HEK293T (cell line): ENCODE measurements around the gene MYO18B.

ENCODE experiments used
- ELF4 ChIP-seq: fragments of 450-650 bp; IDR thresholded peaks from 2 replicates; pipeline ENCODE4 v1.6.1; 2017; ENCODE audit warnings: antibody characterized with exemption
- FOXA1 ChIP-seq: fragments of 450-650 bp; IDR thresholded peaks from 2 replicates; pipeline ENCODE4 v1.6.1; 2016; ENCODE audit warnings: mild to moderate bottlenecking
- FOXK2 ChIP-seq: fragments of 450-650 bp; IDR thresholded peaks from 2 replicates; pipeline ENCODE4 v1.6.1; 2016; ENCODE audit warnings: mild to moderate bottlenecking
- FOXM1 ChIP-seq: fragments of 450-650 bp; IDR thresholded peaks from 2 replicates; pipeline ENCODE4 v1.6.1; 2017; ENCODE audit warnings: mild to moderate bottlenecking, borderline replicate concordance
- L3MBTL2 ChIP-seq: fragments of 450-650 bp; conservative IDR thresholded peaks from 2 replicates; pipeline ENCODE4 v1.6.1; 2016; ENCODE audit warnings: mild to moderate bottlenecking
- LEF1 ChIP-seq: fragments of 450-650 bp; IDR thresholded peaks from 2 replicates; pipeline ENCODE4 v1.6.1; 2017; ENCODE audit warnings: mild to moderate bottlenecking, borderline replicate concordance
- NFRKB ChIP-seq: fragments of 450-650 bp; IDR thresholded peaks from 2 replicates; pipeline ENCODE4 v1.6.1; 2016; ENCODE audit warnings: mild to moderate bottlenecking, moderate library complexity
- SP1 ChIP-seq: fragments of 450-650 bp; IDR thresholded peaks from 2 replicates; pipeline ENCODE4 v1.6.1; 2017
- SUZ12 ChIP-seq: fragments of 450-650 bp; IDR thresholded peaks from 2 replicates; pipeline ENCODE4 v1.6.1; 2016; ENCODE audit warnings: mild to moderate bottlenecking
- ZNF384 ChIP-seq: fragments of 450-650 bp; IDR thresholded peaks from 2 replicates; pipeline ENCODE4 v1.6.1; 2016

- TF ChIP-seq LEF1 (no peak), FOXA1 (no peak), SP1 (no peak), FOXM1 (no peak), NFRKB (no peak), ZNF384 (no peak), SUZ12 (no peak), L3MBTL2 (no peak), ELF4 (no peak), FOXK2 (no peak)
Measured at GRCh38 chr22:25990940-25991339, 249.0 kb downstream of the MYO18B start.
